ENCODE results near the gene CEP112. TPM values are rescaled to one million over a fixed set of nuclear protein-coding genes. Genes with fewer than 3 reads are reported as not detected.
A peak's percentile ranks its signal among the peaks of the same experiment; 100 is the strongest.

The CEP112 gene
- total and polyA plus RNA-seq, 2 of the 13 experiments (the other 11 are each of a cell fraction or from before 2014, with no cell fraction given) = 1.2 to 3.4 TPM

GRCh38 chr17:66191593-66192377, at the start of gene CEP112 (continued):
- TF ChIP-seq LRRFIP1 (CRISPR knock-in tag; conservative IDR thresholded peaks at IDR 0.05) (no peak), BRCA1 (CRISPR knock-in tag; IDR thresholded peaks at IDR 0.05) (0 out of 2 replicates have a peak, but pooled peaks have one; percentile 55), AHDC1 (CRISPR knock-in tag; IDR thresholded peaks at IDR 0.05; ENCODE audit: borderline replicate concordance) (no peak), ZMYM3 (CRISPR knock-in tag; IDR thresholded peaks at IDR 0.05) (no peak; the same call in 1 of the 2 replicates), TCF7L2 (IDR thresholded peaks at IDR 0.05; ENCODE audit: low read depth, low read length) (no peak), SP2 (CRISPR knock-in tag; IDR thresholded peaks at IDR 0.05) (no peak), SP1 (IDR thresholded peaks at IDR 0.05) (no peak), SP1 (CRISPR knock-in tag; IDR thresholded peaks at IDR 0.05) (peak; percentile 60), SOX13 (IDR thresholded peaks at IDR 0.05) (no peak), SOX13 (CRISPR knock-in tag; conservative IDR thresholded peaks at IDR 0.05 in 1 of 2, IDR thresholded peaks at IDR 0.05 in 1 of 2) (peak in 1 of 2 experiments; percentile 23; a peak in 1 of 4 replicates), THAP8 (CRISPR knock-in tag; IDR thresholded peaks at IDR 0.05; ENCODE audit: borderline replicate concordance) (peak; percentile 76; the same call in 1 of the 2 replicates), AKAP8 (CRISPR knock-in tag; IDR thresholded peaks at IDR 0.05) (no peak), FOXA1 (IDR thresholded peaks at IDR 0.05) (no peak), FOXA1 (CRISPR knock-in tag; IDR thresholded peaks at IDR 0.05) (no peak), ZNF337 (CRISPR knock-in tag; IDR thresholded peaks at IDR 0.05; ENCODE audit: borderline replicate concordance, low read depth) (peak; percentile 13; the same call in 1 of the 2 replicates), ZKSCAN1 (IDR thresholded peaks at IDR 0.05; ENCODE audit: low read length) (no peak), ZNF326 (CRISPR knock-in tag; IDR thresholded peaks at IDR 0.05; ENCODE audit: borderline replicate concordance) (no peak), PHF20 (CRISPR knock-in tag; IDR thresholded peaks at IDR 0.05) (peak; percentile 33; the same call in 1 of the 2 replicates)
- TF ChIP-seq, protein P1, sequence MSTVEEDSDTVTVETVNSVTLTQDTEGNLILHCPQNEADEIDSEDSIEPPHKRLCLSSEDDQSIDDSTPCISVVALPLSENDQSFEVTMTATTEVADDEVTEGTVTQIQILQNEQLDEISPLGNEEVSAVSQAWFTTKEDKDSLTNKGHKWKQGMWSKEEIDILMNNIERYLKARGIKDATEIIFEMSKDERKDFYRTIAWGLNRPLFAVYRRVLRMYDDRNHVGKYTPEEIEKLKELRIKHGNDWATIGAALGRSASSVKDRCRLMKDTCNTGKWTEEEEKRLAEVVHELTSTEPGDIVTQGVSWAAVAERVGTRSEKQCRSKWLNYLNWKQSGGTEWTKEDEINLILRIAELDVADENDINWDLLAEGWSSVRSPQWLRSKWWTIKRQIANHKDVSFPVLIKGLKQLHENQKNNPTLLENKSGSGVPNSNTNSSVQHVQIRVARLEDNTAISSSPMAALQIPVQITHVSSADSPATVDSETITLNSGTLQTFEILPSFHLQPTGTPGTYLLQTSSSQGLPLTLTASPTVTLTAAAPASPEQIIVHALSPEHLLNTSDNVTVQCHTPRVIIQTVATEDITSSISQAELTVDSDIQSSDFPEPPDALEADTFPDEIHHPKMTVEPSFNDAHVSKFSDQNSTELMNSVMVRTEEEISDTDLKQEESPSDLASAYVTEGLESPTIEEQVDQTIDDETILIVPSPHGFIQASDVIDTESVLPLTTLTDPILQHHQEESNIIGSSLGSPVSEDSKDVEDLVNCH (CRISPR knock-in tag; IDR thresholded peaks at IDR 0.05) = peak; percentile 68; the same call in 1 of the 2 replicates

Data from HepG2 (cell line).